GM23248 (cell line): ENCODE data around the gene MGMT.

ENCODE experiments used
- EZH2 ChIP-seq: fragments of 200-600 bp; sonication (generic); IDR thresholded peaks from 2 replicates; pipeline ENCODE4 v1.6.1; 2018; ENCODE audit warnings: antibody characterized with exemption, mild to moderate bottlenecking; ENCODE audit not compliant: insufficient read depth, poor library complexity, severe bottlenecking
- EZH2phosphoT487 ChIP-seq: fragments of 200-600 bp; sonication (generic); IDR thresholded peaks from 2 replicates; pipeline ENCODE4 v1.6.1; 2018; ENCODE audit warnings: antibody characterized with exemption, moderate library complexity, mild to moderate bottlenecking, low read depth; ENCODE audit not compliant: insufficient read depth

DNA sequence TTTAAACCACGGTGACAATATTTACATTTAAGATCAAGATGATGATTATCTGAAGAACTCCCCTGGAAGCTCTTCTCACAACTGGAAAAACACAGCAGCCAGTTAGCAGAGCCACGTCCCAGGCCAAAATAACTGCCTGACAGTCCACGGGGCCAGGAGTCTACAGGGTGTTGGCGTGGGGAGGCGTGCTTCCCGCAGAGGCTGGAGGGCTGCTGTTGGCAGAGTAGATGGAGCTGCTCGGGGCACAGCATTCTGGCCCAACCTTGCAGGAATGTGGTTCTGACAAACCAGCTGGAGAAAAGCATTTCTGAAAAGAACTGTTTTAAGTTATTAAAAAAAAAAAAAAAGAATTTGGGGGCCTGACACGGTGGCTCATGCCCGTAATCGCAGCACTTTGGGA is 319.2 kb downstream of the MGMT start:
- TF ChIP-seq EZH2 = no peak
- TF ChIP-seq EZH2phosphoT487 = no peak
